HG02798 (cell line): ENCODE results near the gene FLACC1.

ENCODE experiments used
- ATAC-seq: cut with Tn5 transposase; IDR thresholded peaks from one replicate; pipeline ENCODE4 v1.9.1; 2021; ENCODE audit warnings: mild to moderate bottlenecking; ENCODE audit not compliant: unreplicated experiment, poor library complexity

FLACC1 gene

DNA sequence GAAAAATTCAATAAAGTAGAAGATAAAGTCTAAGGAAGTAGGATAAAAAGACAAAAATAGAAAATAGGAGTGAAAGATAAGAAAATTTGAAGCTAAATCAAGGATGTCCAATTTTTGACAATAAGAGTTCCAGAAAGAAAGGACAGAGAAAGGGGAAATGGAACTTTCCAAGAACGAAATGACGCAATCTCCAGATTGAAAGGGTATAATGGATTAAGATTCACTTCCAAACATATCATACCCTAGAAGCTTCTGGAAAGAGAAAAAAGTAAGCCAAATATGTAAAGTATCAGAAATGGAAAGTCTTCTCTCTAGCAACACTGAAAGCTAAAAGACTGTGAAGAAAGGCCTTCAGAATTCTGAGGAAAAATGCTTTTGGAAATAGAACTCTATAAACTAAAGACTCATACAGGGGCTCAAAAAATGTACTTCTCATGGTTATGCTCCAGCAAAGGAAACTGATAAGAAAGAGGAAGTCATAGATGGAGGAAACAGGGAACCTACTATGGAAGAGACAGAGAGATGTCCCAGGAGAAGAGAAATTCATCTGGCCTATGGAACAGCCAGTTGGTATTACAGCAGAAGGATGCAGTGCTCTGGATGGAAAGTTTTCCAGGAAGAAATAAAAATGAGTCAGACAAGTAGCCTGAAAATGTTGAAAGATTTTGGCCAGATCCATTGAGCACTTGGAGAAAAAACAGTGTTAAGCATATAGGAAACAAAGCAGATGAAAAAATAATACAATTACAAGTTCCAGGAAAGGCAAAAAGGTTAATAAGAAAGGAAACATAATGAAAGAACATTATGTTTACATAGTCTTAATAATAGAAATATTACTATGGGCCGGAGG, 76.7 kb downstream of the FLACC1 start:
- no peak for ATAC-seq

GRCh38 chr2:201279079-201279478, 78.1 kb downstream of the FLACC1 start:
- ATAC-seq: no peak

- ATAC-seq: no peak
Measured at GRCh38 chr2:201276511-201276910, 80.6 kb downstream of the FLACC1 start.

- no peak for ATAC-seq
Measured at GRCh38 chr2:201275990-201276389, 81.2 kb downstream of the FLACC1 start.

GRCh38 chr2:201275069-201275468, 82.1 kb downstream of the FLACC1 start:
- ATAC-seq: no peak

DNA sequence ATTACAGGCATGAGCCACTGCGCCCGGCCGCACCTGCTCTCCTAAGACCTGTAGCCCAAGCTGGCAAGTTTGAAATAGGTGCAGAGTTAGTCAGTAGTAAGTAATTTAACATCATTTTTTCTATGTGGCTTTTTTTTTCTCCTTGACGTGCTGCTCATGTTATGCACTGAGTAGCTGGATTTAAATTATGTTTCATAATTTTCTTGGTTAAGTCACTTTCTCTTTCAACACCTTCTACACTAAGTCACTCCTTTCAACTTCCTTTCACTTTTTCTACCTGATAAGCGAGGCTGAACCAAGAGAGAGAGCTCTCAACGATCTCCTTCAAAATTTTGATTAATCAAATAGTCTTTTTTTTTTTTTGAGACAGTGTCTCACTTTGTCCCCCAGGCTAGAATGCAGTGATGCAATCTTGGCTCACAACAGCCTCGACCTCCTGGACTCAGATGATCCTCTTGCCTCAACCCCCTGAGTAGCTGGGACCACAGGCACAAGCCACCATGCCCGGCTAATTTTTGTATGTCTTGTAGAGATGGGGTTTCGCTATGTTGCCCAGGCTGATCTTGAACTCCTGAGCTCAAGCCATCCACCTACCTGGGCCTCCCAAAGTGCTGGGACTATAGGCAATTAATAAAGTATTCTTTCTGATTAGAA, 83.7 kb downstream of the FLACC1 start:
- no peak for ATAC-seq

GRCh38 chr2:201271917-201272316, 85.2 kb downstream of the FLACC1 start:
- ATAC-seq: no peak

GRCh38 chr2:201270293-201271001, 86.7 kb downstream of the FLACC1 start:
- no peak for ATAC-seq

DNA sequence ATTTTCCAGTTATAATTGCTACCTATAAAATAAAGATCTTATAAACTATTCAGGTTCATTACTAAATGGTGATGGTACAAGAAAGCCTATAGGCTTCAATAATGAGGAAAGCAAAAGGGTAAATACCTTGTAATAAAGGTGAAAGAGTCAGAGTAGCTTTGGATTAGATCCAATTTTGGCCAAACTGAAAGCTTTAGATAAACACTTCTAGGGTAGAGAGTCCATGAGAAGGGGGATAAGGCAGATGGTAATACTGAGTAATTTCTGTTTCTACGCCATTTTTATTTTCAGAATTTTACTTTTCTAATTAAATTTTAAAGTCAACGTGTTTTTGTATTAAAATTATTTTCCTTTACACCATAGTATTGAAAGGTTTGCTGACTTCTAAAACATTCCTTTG, 87.4 kb downstream of the FLACC1 start:
- no peak for ATAC-seq

GRCh38 chr2:201267278-201268030, 89.7 kb downstream of the FLACC1 start:
- ATAC-seq: no peak

- no peak for ATAC-seq
Measured at GRCh38 chr2:201266629-201267028, 90.5 kb downstream of the FLACC1 start.

DNA sequence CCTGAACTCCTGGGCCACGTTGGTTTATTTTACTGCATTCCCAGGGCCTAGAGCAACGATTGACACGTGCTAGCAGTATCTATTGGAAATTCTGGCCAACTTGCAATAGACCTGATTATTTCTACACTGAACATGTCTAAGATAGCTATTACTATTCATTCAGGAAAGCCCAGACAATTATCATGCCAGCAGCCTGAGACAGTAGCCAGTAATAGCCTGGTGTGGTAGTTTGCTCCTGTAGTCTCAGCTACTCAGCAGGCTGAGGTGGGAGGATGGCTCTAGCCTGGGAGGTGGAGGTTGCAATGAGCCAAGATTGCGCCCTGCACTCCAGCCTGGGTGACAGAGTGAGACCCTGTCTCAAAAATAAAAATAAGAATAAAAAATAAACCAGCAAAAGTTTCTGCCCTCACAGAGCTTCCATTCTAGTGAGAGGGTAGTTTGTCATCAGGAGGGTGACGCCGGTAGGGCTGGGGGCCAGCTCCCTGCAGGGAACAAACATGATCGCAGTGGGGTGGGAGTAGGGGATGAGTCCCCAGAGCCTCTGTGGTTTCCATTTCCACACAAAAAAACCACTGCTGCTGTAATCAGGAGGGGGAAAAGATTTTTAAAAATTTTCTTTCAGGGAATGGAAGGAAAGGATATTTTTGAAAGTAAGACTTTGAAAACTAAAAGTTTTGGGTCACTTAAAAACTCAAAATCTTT, 92.5 kb downstream of the FLACC1 start:
- ATAC-seq: no peak

DNA sequence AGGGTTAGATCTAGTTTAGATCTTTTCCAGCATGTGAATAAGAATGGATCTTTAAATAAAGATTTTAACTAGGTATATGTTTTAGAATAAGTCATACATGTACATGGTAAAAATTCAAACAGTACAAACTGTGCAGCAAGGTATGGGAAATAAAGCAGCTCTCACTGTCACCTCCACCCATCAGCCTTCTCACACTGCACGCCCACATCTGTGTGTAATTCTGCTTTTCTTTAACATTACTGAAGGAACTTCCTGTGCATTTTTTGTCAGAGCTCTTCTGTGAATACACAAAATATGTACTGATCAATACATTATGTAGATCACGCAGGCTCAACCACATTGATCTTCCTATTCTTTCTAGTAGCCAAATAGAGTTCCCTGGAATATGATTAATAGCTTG, 93.4 kb downstream of the FLACC1 start:
- no peak for ATAC-seq

DNA sequence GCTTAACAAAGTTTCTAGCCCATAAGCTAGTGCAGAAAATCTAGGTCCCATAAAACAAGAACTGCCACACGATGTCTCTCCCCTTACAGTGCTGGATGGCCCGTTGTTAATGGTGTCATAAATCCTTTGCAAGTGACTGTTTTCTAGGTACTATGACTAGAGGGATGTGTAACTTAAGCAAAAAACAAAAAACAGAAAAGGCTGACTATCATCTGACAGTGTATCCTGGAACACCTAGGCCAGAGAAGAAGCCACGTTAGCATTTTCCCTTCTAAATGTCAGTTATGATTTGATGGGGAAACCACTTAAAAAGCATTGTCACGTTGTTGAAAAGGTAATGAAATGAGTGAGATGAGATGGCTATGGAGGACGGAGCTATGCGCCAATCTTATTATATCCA, 94.4 kb downstream of the FLACC1 start:
- no peak for ATAC-seq

DNA sequence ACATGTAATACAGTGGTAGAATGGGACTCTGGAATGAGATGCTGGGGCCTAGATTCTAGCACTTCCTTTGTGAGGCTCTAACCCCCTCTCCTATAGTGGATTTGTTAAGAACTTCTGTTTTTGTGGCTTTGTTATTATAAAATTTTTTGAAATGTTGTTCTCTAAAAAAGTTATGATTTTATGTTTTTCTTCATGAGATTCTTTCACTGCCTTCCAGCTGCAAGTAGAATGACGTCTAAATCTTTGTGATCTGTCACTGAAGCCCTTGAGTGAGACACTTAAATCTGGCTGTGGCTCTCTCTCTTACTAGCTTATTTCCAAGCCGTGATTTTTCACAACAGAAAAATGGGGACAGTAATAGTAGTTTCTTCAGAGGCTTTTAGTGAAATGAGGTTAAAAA, 95.2 kb downstream of the FLACC1 start:
- no peak for ATAC-seq

GRCh38 chr2:201261471-201261870, 95.7 kb downstream of the FLACC1 start:
- no peak for ATAC-seq

GRCh38 chr2:201260302-201260800, 96.8 kb downstream of the FLACC1 start, which contains the start of gene CASP8:
Gene CASP8, plus strand, starts transcription at chr2:201260536. Its CDS starts 5,951 bp downstream, at chr2:201266487.
- peak; percentile 34 for ATAC-seq

DNA sequence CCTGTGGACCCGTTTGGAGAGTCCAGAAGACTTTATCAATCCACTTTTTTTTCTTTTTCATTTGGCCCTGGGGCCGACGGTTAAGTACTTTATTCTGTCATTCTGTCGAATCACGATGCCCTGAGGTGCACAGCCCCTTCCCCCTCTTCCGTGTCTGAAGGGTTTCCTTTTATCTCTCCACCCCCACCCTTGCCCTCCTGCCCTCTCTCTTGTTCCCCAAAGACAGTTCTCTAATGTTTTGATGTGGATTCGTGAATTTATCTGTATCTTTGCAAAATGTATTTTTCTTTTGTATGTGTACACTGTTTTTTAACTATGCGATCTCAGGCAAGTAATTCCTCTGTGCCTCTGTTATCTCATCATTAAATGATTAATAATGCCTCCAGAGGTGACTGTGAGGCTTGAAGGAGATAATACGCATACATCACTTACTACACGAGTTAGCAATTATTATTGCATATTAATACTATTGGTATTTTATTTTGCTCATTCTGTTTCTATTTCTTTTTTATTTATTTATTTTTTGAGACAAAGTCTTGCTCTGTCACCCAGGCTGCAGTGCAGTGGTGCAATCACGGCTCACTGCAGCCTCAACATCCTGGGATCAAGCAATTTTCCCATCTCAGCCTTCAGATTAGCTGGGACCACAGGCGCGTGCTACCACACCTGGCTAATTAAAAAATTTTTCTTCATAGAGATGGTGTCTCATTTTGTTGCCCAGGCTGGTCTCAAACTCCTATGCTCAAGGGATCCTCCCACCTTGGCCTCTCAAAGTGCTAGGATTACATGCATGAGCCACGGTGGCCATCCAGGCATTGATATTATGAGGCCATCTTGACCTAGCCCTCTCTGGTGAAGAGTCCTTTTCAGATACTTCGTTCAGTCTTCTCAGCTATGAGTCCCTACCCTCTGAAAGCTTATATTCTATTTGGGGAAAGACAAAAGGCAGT, 98.2 kb downstream of the FLACC1 start:
- ATAC-seq: peak; percentile 0
